Measurements from ENCODE around the gene XPR1.

Gene XPR1

DNA sequence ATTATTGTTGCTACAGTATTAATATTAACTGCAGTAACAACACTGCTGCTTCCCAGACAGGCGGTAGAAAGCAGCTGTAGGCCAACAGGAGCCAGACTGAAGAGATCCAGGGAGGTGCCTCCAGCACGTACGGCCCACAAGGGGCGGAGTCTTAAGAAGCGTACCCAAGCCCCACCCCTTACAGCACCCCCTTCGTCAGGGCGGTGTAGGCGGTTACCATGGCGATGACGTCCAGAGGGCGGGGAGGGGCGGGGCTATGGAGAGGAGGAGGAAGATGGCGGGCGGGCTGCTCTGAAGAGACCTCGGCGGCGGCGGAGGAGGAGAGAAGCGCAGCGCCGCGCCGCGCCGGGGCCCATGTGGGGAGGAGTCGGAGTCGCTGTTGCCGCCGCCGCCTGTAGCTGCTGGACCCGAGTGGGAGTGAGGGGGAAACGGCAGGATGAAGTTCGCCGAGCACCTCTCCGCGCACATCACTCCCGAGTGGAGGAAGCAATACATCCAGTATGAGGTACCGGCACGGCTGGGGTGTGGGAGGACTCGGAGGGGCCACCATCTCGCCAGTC lies at the start of gene XPR1:
TSS of gene XPR1 (plus strand) at position 257 of the 560 bp plus-strand sequence. CDS start at position 437, 180 bp downstream.
- peak; percentile 99 for DNase-seq (ENCODE audit: low spot score)

DNA sequence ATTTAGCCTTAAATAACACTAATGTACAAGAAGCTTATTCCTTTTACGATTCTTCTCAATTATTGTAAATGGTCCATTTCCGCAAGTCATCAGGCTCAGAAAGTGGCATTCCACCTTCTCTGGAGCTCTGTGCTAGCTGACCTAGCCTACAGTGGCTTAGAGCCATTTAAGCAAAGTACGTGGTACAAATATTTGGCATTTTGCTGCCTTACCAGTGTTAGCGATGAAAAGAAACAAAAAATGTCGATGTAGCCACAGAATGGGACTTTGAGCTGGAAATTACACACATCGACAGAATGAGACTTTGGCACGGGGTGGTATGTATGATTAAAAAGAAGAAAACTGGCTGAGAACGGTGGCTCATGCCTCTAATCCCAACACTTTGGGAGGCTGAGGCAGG lies 47.0 kb upstream of the XPR1 start:
- DNase-seq (ENCODE audit: low spot score): no peak

DNA sequence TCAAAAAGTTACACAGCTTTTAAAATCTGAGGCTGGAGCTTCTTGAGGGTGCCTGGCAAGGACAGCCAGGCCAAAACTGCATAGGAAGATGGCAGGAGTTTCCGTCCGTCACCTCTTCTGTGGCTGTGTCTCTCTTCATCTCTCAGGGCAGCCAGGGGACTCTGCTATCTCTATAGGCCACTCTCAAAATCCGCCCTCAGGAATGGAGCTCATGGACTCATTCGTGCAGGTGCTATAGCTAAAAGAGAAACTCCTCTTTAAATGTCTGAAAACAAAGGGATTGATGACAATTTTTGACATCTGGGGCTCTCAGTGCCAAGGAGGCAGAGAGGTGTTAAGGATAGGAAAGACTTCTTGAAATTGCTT lies 45.8 kb upstream of the XPR1 start:
- no peak for DNase-seq (ENCODE audit: low spot score)

DNA sequence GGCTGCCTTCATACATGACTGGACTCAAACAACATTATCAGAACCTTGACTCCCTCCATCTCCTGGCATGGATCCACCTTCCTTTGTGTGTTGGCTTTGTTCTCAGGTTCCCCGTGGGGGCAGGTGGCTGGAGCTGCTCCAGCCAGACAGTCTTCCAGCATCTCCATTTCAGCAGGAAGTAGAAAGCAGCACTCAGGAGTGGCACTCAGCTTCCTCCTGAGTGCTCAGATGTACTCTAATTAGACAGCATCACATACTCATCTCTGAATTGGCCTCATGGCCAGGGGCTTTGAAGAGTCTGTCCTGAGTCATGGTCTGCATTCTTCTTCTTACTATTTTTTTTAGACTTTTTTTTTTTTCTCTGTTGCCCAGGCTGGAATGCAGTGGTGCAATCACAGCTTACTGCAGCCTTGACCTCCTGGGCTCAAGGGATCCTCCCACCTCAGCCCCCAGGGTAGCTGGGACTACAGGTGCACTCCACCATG lies 45.1 kb upstream of the XPR1 start:
- no peak for DNase-seq (ENCODE audit: low spot score)

DNA sequence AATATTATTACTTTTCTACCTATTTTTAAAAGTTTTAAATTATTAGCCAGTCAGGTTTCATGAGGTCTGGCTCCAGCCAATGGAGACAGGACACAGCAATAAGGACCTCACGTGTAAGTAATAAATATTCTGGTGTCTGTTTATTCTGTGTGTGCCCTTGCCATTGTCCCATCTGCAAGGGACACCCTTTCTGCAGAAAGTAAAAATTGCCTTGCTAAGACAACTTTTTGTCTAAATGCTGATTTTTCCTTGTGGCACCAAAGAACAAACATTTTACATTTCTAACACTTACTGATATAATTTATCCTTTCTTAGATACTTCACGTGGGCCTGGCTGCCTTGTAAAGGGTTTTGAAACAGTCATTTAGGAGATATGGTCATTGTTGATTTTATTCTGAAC lies 43.7 kb upstream of the XPR1 start:
- no peak for DNase-seq (ENCODE audit: low spot score)

DNA sequence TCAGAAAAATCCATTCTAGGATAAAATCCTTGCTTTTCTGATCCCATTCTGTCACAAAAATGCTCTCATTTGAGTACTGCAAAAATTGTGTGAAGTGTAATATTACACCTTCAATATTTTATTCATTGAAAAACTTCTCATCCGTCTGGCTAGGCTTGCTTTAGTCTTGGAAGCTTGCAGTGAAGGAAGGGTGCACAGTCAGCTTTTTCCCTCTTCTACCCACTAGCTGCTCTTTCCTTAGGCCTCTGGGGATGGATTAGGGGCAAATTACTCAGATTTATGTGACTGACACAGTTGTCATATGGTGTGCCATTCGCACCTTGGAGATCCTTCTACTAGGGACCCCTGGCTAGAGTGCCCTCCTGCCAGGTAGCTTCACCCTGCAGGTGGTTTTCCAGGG lies 40.9 kb upstream of the XPR1 start:
- no peak for DNase-seq (ENCODE audit: low spot score)

DNA sequence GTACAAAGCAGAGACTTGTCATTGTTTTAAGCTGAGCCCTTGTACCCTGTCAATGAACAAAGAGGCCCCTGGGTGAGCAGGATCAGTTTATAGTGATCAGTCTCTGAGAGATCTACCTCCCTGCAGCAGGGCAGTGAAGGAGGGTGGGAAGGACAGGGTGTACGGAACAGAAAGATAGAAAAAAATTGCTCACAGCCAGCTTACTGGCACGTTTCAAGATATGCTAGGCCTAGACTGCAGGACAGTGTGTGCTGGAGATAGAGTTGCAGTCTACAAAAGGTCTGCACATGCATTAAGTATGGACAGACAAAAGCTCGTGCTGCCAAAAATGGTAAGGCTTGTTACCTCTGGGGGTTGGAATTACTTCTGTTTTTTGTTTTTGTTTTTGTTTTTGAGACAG lies 38.4 kb upstream of the XPR1 start:
- no peak for DNase-seq (ENCODE audit: low spot score)

DNA sequence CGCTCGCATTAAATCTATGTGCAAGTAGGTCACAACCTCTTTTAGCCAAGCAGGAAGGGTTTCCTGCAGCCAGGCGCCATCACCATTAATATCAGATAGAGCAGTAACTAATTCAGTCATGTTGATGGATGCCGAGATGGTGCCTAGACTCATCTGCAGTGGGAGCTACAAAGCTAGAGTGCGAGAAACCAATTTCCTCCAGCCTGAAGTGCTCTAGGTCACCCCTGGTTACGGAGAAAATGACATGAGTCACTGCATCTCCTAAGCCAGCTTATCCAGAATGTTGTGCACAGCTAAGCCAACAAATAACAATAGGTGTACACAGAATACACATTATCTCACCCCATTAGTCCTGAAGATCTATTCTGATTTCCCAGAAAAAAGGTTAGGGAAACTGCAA lies 37.1 kb upstream of the XPR1 start:
- DNase-seq (ENCODE audit: low spot score): no peak

DNA sequence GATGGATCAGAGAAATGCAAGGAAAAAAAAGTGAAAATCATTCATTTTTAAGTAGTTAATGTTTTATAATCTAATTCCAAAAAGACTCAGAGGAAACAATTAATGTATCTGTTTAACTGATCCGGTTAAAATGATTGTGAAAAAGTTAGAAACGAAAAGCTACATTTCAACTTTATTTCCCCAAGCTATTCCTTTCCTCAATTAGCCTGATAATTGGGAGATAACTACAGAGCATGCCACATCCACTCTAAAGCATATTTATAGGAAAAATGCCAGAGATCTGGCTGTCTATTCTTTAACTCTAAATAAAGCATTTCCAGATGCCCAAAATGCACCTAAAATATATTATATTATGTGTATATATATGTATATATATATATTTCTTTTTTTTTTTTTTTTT lies 35.9 kb upstream of the XPR1 start:
- no peak for DNase-seq (ENCODE audit: low spot score)

DNA sequence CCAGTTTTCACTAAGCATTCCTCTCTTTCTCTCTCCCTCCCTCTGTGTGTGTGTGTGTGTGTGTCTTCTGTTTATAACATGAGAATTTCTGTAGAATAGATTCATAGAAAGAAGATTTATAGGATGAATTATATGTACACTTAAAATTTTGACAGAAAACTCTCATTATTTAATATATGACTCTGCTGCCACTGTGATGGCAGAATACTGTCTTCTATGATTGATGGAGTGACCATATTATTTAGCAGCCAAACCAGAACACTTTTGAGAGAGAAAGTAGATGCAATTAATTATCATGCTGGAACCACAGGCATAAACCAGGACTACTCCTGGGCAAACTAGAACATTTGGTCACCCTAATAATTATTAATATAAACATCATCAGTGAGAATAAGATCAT lies 34.3 kb upstream of the XPR1 start:
- DNase-seq (ENCODE audit: low spot score): no peak

DNA sequence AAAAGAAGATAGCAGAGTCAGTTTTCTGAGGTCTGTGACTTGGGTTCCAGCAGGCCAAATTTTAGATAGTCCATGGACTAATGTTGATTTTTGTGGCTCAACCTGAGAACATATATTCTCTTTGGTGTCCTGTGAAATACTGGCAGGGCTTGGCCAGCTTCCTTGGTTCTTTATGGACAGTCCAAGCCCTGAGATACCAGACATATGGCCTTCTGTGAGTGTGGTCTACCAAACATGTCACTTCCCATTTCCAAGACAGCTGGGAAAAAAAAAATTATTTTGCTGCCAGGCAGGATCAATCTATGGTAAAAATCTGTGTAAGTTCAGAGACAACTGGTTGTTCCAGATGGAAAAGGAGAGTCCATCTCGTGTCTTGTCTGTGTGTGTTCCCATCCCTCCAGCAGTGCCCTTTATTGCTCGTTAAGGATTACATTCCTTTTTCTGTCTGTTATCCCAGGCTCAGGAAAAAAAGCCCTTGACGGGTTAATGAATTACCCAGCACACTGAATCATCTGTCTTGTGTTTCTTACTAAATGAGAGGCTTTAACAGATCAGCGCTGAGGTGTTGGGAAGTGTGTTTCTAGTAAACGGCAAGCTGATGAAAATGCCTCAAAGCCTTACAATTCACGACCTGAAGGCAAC lies 33.4 kb upstream of the XPR1 start:
- DNase-seq (ENCODE audit: low spot score): no peak

DNA sequence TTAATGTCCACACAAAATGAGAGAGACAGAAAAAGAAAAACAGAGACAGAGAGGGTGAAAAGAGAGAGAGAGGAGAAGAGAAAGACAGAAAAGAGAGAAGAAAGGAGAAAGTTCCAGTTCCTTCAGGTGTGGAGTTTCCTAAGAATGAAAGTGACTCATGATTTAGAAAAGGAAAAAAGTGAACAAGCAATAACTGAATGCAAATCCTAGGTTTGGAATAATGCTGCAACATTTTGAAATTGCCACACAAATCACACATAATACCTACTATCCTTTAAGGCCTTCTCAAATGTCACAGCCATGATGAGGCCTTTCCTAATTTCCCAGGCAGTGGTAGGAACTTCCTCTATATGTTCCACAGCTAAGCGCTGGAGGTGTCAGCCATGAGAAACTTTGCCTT lies 31.5 kb upstream of the XPR1 start:
- DNase-seq (ENCODE audit: low spot score): no peak

DNA sequence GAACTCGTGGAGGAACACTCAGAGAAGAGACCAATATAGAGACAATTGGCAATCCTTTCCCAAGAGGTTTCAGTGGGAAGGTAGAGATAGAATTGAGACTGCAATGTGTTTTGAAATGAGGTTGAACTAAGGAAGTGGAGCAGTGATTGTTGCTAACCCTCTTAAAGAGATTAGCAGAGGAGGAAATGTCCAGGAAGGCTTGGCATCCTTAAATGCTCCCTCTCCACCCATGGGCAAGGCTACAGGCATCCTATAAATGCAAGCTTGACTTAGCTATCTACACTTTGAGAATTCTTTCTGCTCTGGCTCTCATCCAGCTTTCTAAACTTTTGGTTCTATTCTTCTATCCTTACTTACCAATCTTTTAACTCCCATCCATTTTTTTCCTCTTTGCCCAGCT lies 30.3 kb upstream of the XPR1 start:
- no peak for DNase-seq (ENCODE audit: low spot score)

DNA sequence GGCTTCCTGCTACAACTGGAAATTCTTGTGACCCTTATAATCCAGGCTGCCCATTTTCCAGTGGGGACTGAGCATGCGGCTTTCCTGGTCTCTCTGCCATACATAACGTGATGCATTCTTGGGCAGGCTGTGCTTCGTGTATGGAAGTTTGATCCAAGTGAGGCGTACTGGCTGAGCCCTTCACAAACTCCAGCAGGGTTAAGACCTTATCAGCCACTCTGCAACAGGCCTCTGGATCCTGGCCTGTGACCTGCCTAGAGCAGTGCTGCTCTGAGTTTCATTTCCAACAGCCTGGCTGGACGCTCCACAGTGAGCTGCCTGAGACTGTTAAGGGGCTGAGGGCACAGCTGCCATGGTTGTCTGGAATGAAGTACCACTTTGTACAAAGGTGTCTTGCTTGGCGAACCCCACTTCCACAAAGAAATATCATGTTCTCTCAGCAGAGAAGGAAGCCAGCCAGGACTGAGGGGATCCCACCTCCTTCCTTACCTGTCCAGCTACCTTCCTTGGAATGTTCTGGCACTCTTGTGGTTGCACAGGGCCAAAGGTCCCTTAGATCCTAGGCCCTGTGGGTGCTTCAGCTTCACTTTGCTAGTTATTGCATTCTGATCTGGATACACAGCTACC lies 28.5 kb upstream of the XPR1 start:
- DNase-seq (ENCODE audit: low spot score): no peak

DNA sequence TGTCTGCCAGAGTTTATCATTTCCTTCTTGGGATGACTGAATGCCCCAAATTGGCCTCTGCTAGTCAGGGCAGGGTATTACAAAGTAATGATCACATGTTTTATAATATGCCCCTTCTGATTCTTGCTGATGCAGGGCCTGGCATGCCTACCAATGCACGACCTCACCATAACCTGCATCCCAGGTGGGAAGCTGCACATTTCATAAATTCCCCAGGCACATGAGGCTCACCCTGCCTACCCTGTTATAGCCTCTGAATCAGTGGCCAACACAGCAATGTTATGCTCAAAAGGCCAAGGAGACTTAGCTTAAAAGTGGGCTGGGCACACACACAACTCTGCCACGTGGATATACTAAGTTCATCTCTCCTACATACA lies 28.0 kb upstream of the XPR1 start:
- no peak for DNase-seq (ENCODE audit: low spot score)

DNA sequence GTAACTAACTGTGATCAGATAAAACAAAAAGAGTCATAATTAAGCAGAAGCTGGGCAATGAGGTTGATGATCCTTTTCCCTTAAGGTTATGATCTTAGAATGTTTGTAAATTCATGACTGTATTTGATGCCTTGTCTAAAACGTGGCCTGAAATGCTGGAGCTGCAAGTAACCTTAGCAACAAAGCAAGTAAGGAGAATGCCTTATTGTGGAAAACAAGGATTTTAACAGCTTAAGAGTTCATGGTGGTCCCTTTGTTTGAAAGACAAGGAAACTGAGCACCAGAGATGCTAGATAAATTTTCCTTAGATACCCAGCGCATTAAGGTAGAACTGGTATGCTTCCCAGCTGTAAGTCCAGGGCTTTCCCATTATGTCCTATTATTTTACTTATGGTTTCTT lies 25.7 kb upstream of the XPR1 start:
- DNase-seq (ENCODE audit: low spot score): no peak

DNA sequence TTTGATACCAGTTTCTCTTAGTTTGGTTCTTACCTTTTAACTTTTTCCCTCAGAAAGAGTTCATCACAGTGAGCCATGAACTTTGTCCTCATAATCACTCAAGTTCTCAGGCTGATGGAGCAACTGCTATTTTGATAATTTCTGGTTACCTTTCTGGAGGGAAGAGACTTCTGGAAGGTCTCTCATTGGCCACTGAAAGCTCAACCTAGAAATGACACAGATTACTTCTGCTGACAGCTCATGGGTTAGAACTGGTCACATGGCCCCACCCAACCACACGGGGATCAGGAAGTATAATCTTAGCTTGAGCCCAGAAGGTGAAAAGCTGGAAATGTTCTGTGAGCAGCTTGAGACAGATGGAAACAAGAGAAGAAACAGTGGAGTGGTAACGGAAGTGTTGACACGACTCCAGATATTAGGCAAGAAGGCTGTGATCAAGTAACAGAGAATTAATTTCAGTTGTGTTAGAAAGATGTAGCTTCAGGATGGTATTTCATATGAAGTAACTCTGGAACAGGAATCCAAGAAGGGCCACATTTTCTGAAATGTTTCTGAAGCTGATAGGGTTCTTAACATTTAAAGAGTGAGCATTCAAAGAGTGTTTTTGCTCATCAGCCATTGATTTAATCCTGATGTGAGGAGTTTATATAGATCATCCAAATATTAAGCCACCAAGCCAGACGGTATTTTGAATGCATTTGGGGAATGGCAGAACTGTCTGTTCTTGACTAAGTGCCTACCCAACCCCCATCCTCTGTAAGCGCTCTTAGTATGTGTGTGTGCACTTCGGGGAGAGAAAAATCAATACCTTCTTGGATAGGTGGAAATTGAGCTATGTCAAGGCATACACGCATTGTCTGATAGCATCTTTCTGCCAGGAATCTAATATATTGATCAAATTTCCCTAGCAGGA lies 21.9 kb upstream of the XPR1 start:
- DNase-seq (ENCODE audit: low spot score): no peak

DNA sequence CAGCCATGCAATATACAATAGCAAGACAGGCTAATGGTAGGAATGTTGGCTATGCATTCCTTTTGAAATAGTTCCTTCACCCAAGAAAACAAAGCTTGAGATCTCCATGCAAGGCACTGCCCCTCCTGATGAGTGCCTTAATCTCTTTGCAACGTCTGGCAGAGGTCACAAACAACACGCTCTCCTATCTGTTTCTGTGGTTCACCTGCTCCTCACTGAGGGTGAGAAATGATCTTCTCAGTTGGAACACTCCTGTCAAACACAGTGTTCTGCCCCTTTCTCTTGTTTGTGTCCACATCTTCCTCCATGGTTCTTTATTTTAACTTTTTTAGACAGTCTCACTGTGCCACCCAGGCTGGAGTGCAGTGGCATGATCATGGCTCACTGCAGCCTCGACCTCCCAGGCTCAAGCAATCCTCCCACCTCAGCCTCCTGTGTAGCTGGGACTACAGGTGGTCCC lies 21.2 kb upstream of the XPR1 start:
- DNase-seq (ENCODE audit: low spot score): no peak

DNA sequence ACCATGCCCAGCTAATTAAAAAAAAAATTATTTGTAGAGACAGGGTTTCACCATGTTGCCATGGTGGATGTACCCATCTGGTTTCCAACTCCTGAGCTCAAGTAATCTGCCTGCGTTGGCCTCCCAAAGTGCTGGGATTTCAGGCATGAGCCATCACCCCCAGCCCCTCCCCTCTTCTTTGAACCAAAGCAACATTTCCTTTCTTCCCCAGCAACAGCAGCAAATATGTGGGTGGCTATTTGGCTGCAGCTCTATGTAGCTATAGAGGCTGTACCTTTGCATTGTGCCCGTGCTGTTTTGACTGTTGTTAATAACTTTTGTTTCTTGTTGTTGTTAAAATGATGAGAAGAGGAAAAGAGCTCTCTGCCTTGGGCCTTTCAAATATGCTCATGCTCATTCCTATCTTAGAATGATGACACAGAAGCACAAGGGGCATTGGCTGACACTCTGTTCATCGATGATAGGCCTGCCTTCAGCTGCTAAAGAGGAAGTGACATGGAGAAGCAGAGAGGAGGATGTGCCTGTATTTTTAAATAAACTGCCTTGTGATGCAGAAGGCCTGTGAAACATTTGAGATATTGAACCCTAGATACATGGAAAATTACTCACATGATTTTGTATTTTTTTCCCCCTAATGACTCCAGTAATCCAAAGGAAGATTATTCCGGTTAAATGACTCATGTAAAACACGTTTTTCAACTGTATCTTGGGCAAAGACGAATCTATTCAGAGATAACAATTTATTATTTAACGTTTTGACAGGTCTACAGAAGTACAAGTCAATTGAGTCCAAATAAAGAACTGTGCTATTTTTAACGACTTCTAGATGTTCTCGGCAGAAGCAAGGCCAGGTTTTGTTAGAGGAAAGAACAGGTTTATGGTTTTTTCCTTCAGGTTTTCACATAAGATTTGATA lies 20.5 kb upstream of the XPR1 start:
- DNase-seq (ENCODE audit: low spot score): peak; percentile 75

DNA sequence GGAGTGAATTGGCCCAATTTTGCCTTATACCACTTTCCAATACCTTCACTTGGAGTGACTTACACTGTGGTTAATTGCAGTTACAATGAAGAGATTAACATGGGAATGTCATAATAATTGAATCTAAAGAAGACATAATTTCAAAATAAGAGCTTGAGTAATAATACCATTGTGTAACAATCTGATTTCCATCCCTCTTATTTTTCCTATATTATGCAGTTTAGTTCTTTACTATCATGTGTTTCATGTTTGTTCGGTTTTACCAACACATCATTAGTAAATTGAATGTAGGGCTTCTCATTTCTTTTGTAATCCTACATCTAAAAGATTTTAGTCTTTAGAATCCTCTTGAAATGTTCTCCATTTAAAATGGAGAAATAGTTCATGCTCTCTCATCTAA lies 19.2 kb upstream of the XPR1 start:
- no peak for DNase-seq (ENCODE audit: low spot score)

DNA sequence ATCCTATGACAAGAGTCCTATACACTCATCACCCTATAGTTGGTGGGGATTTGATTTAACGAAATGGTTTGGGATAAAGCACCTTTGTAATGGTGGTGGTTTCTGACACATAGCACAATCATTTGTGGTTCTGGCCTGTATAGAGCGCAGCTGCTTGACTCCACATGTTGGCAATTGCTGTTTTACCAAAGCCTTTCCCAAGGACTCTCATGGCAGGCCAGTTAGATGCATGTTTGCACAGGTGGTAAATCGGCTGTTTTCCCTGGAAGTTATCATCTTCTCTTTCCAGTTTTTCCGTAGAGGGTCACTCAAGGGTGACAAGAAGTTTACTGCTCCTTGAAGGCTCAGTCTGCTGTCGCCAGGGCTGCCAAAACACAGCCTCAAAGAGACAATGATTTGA lies 17.1 kb upstream of the XPR1 start:
- DNase-seq (ENCODE audit: low spot score): no peak

All from pons (tissue), 1 donor.